Erythroblast (primary cell): ENCODE measurements around the gene SYNRG.

Experiments used
- GATA1 ChIP-seq: IDR thresholded peaks from 2 replicates; pipeline ENCODE4 v1.6.1; 2011; ENCODE audit warnings: low read depth, mild to moderate bottlenecking, control low read depth, low read length, moderate library complexity
- POLR2A ChIP-seq: IDR thresholded peaks from 2 replicates; pipeline ENCODE4 v1.6.1; 2011; ENCODE audit warnings: mild to moderate bottlenecking, low read length

- TF ChIP-seq POLR2A (no peak), GATA1 (no peak)
These were observed 93.1 kb downstream of the SYNRG start for GRCh38 chr17:37516127-37516571.
